Measurements from ENCODE around the gene PSMD9.
"Not testable (repeated sequence)": the region's sequence is repeated elsewhere in the genome, so short reads cannot be mapped to it uniquely, and the experiment has no call there.

Gene PSMD9

DNA sequence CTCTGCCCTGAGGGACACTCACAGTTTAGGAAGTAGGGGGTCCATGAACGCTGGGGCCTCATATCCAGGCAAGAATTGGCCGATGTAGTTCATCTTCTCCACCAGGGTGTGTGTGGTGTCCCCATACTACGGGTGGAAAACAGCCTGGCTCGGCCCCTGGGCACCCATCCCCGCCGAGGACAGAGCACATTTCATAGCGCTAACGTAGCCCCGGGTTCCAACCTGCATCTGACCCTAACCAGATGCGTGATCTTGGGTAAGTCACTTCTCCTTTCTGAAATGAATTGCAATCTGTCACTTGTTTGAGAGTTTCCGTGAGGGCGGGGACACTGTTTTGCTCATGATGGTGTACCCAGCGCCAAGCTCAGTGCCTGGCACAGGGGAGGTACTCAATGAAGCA lies 38.9 kb upstream of the PSMD9 start:
- Histone ChIP-seq H3K27ac (replicated peaks) (peak overlapping the region; percentile 77), H3K27me3 (ENCODE audit: insufficient read depth, poor library complexity, severe bottlenecking) (no peaks in the 10 kb centered on the region), H3K4me3 (replicated peaks; ENCODE audit: insufficient read depth, low read length) (peak overlapping the region; percentile 6)
- DNase-seq (ENCODE audit: low read depth in 1 of 2, low spot score in 1 of 2) = peak; percentile 67 to 94
- TF ChIP-seq POLR2AphosphoS5 (IDR thresholded peaks at IDR 0.05; ENCODE audit: low read depth) = peak; percentile 89
- TF ChIP-seq, protein P1, sequence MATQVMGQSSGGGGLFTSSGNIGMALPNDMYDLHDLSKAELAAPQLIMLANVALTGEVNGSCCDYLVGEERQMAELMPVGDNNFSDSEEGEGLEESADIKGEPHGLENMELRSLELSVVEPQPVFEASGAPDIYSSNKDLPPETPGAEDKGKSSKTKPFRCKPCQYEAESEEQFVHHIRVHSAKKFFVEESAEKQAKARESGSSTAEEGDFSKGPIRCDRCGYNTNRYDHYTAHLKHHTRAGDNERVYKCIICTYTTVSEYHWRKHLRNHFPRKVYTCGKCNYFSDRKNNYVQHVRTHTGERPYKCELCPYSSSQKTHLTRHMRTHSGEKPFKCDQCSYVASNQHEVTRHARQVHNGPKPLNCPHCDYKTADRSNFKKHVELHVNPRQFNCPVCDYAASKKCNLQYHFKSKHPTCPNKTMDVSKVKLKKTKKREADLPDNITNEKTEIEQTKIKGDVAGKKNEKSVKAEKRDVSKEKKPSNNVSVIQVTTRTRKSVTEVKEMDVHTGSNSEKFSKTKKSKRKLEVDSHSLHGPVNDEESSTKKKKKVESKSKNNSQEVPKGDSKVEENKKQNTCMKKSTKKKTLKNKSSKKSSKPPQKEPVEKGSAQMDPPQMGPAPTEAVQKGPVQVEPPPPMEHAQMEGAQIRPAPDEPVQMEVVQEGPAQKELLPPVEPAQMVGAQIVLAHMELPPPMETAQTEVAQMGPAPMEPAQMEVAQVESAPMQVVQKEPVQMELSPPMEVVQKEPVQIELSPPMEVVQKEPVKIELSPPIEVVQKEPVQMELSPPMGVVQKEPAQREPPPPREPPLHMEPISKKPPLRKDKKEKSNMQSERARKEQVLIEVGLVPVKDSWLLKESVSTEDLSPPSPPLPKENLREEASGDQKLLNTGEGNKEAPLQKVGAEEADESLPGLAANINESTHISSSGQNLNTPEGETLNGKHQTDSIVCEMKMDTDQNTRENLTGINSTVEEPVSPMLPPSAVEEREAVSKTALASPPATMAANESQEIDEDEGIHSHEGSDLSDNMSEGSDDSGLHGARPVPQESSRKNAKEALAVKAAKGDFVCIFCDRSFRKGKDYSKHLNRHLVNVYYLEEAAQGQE (IDR thresholded peaks at IDR 0.05; ENCODE audit: insufficient replicate concordance, low read depth) = no peak
- peak; percentile 99 for TF ChIP-seq SPI1 (IDR thresholded peaks at IDR 0.05; ENCODE audit: borderline replicate concordance, low read depth)
- TF ChIP-seq, protein P2, sequence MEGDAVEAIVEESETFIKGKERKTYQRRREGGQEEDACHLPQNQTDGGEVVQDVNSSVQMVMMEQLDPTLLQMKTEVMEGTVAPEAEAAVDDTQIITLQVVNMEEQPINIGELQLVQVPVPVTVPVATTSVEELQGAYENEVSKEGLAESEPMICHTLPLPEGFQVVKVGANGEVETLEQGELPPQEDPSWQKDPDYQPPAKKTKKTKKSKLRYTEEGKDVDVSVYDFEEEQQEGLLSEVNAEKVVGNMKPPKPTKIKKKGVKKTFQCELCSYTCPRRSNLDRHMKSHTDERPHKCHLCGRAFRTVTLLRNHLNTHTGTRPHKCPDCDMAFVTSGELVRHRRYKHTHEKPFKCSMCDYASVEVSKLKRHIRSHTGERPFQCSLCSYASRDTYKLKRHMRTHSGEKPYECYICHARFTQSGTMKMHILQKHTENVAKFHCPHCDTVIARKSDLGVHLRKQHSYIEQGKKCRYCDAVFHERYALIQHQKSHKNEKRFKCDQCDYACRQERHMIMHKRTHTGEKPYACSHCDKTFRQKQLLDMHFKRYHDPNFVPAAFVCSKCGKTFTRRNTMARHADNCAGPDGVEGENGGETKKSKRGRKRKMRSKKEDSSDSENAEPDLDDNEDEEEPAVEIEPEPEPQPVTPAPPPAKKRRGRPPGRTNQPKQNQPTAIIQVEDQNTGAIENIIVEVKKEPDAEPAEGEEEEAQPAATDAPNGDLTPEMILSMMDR (IDR thresholded peaks at IDR 0.05; ENCODE audit: insufficient read depth, low read length) = peak; percentile 8
- no peak for TF ChIP-seq GABPA (IDR thresholded peaks at IDR 0.05; ENCODE audit: low read depth)

DNA sequence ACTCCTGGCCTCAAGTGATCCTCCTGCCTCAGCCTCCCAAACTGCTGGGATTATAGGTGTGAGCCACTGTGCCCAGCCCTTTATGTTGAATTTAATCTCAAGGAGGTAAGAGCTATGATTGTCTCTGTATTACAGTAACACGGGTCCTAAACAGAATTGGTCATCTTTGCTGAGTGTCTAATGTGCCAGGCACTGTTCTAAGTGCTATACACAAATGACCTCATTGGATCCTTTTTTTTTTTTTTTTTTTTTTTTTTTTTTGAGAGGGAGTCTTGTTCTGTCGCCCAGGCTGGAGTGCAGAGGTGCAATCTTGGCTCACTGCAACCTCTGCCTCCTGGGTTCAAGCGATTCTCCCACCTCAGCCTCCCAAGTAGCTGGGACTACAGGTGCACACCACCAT lies 36.2 kb upstream of the PSMD9 start:
- H3K27ac ChIP-seq (replicated peaks) = not testable (repeated sequence)

DNA sequence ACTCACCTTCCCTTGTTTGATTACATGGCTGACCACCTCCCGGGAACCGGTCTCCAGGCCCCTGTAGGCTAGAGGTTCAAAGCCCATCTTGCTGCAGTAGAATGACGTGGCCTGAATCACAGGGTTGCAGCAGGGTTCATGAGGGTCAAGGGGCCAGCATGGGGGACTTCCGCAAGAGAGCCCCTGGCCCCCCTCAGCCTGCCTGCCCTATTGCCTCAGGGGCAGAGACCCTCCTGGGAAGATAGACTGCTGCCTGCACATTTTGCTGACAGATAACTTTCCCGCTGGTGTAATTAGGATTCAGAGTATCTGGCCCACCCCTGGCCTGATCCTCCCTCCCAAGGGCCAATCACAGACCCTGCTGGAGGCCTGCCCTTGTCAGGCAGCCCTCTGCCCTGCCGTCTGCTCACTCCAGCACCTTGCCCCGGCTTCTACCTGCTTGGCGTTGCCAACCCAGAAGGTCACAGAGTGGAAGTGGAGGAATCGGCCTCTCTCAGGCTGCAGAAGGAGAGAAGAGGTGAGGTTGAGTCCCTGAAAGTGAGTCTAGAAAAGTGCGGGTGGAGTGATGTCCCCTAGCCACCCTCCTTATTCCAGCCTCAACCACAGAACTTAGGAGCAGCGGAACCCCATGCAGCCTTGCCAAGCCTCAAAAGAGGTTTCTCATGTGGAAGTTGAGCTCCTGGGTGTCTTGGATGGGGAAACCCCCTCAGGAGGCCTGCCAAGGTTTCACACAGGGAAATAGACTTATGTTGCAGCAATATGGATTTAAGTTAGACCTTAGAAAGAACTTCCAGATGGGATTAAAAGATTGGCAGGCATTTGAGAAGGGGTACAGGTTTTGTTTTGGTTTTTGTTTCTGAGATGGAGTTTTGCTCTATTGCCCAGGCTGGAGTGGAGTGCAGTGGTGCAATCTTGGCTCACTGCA lies 31.0 kb upstream of the PSMD9 start:
- no peaks in the 10 kb centered on the region for H3K27me3 ChIP-seq (ENCODE audit: insufficient read depth, poor library complexity, severe bottlenecking)
- DNase-seq (ENCODE audit: low read depth in 1 of 2, low spot score in 1 of 2) = no peak
- no peak overlapping the region for H3K4me3 ChIP-seq (replicated peaks; ENCODE audit: insufficient read depth, low read length)
- no peak for TF ChIP-seq POLR2AphosphoS5 (IDR thresholded peaks at IDR 0.05; ENCODE audit: low read depth)
- no peak for TF ChIP-seq SPI1 (IDR thresholded peaks at IDR 0.05; ENCODE audit: borderline replicate concordance, low read depth)
- TF ChIP-seq, protein P2 (IDR thresholded peaks at IDR 0.05; ENCODE audit: insufficient read depth, low read length) = no peak
- TF ChIP-seq, protein P1 (IDR thresholded peaks at IDR 0.05; ENCODE audit: insufficient replicate concordance, low read depth) = no peak
- H3K27ac ChIP-seq (replicated peaks) = no peak overlapping the region

More for the DNA sequence above, 36.2 kb upstream of the PSMD9 start:
- not testable (repeated sequence) for H3K4me3 ChIP-seq (replicated peaks; ENCODE audit: insufficient read depth, low read length); DNase-seq (ENCODE audit: low read depth in 1 of 2, low spot score in 1 of 2); H3K27me3 ChIP-seq (ENCODE audit: insufficient read depth, poor library complexity, severe bottlenecking)

DNA sequence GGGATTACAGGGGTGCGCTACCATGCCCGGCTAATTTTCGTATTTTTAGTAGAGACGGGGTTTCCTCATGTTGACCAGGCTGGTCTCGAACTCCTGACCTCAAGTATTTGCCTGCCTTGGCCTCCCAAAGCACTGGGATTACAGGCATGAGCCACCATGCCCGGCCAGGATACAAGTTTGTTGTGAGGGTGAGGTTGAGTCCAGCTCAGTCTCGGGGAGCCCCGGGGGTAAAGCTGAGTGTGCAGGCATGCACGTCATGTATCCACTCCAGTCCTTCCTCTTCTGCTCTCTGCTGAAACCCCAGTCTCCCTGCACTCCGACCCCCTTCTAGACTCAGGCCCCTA lies 30.3 kb upstream of the PSMD9 start:
- H3K27me3 ChIP-seq (ENCODE audit: insufficient read depth, poor library complexity, severe bottlenecking) = no peaks in the 10 kb centered on the region
- no peak overlapping the region for H3K27ac ChIP-seq (replicated peaks)
- TF ChIP-seq GABPA (IDR thresholded peaks at IDR 0.05; ENCODE audit: low read depth) = no peak
- no peak for TF ChIP-seq POLR2AphosphoS5 (IDR thresholded peaks at IDR 0.05; ENCODE audit: low read depth)
- TF ChIP-seq, protein P1 (IDR thresholded peaks at IDR 0.05; ENCODE audit: insufficient replicate concordance, low read depth) = no peak
- TF ChIP-seq SPI1 (IDR thresholded peaks at IDR 0.05; ENCODE audit: borderline replicate concordance, low read depth) = no peak
- TF ChIP-seq, protein P2 (IDR thresholded peaks at IDR 0.05; ENCODE audit: insufficient read depth, low read length) = no peak
- no peak overlapping the region for H3K4me3 ChIP-seq (replicated peaks; ENCODE audit: insufficient read depth, low read length)
- no peak for DNase-seq (ENCODE audit: low read depth in 1 of 2, low spot score in 1 of 2)
